NCI-H2196 (cell line): ENCODE data around the gene UBASH3A.

Experiments used
- DNase-seq: peaks from one replicate; lab custom pipeline; 2025; ENCODE audit not compliant: unreplicated experiment; lab: John Stamatoyannopoulos, UW

Gene UBASH3A, protein sequence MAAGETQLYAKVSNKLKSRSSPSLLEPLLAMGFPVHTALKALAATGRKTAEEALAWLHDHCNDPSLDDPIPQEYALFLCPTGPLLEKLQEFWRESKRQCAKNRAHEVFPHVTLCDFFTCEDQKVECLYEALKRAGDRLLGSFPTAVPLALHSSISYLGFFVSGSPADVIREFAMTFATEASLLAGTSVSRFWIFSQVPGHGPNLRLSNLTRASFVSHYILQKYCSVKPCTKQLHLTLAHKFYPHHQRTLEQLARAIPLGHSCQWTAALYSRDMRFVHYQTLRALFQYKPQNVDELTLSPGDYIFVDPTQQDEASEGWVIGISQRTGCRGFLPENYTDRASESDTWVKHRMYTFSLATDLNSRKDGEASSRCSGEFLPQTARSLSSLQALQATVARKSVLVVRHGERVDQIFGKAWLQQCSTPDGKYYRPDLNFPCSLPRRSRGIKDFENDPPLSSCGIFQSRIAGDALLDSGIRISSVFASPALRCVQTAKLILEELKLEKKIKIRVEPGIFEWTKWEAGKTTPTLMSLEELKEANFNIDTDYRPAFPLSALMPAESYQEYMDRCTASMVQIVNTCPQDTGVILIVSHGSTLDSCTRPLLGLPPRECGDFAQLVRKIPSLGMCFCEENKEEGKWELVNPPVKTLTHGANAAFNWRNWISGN

DNA sequence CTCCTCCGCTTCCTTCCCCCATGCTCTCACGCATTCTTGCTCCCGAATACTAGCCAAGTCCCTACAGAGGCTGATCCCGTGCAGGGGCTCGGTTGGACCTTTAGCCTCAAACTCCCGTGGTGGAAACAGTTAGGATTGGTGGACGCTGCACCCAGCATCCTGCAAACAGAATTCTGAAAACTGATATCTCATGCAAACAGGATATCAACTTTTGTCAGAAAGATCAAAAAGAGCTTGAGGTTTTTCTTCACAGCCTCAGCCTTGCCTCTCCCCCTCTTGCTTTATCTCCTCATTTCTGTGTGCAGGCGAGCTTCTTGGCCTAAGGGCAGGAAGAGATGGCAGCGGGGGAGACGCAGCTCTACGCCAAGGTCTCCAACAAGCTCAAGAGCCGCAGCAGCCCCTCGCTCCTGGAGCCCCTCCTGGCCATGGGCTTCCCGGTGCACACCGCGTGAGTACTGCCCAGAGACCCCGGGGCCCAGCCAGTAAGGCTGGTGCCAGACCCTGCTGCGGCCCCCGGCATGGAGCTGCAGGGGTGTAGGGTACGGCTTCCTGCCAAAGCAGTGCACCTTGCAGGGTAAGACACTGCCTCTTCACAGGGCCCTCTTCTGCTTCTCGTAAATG is at the start of gene UBASH3A:
Gene UBASH3A, plus strand, starts transcription at position 292 of the 621 bp plus-strand sequence. Its CDS starts 44 bp downstream, at position 336.
- DNase-seq = no peak

DNA sequence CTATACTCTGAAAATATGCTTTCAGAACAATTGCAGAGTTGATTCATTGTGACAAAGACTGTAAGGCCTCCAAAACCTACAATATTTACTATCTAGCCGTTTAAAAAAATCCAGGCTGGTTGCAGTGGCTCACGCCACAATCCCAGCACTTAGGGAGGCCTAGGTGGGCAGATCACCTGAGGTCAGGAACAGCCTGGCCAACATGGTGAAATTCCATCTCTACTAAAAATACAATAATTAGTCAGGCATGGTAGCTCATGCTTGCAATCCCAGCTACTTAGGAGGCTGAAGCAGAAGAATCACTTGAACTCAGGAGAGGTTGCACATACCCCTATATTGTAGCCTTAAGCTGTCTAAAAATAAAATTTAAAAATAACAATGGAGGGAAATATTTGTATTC is 47.7 kb upstream of the UBASH3A start:
- DNase-seq = no peak

DNA sequence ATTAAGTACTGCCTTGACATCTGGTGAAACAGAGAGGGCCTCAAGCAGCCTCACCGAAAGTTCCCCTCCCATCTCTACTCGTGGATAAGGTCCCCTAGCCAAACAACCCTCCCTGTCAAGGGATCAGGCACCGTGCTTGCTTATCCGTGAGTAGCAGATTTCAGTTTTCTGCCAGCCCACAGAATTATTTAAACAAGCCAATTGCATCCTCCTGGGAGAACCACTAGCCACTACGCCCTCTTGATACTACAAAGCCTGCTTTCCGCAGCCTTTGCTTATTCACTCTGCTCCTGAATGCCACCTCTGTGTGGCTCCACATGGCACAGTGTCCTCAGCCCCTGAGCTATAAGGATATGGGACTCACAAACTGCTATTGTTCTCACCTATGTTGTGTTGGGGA is 47.1 kb upstream of the UBASH3A start:
- DNase-seq = no peak

DNA sequence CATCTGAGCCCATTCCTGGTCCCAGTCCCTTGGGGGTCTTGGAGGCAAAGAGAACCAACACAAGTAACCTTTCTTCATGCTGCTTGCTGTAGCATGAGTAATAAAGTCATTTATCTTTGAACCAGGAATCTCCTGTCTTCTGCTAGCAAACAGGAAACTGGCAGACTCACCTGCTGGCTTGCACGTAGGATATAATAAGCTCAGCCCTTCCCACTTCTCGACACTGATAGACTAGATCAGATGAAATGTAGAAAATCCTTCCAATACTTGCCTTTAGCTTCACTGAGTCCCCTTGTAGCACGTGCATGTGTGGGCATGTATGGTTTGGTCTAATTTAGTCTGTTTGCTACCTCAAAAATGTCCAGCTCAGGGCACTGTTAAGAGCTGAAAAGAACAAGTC is 46.4 kb upstream of the UBASH3A start:
- no peak for DNase-seq

- no peak for DNase-seq
Measured at GRCh38 chr21:42358261-42358660, 45.4 kb upstream of the UBASH3A start.

DNA sequence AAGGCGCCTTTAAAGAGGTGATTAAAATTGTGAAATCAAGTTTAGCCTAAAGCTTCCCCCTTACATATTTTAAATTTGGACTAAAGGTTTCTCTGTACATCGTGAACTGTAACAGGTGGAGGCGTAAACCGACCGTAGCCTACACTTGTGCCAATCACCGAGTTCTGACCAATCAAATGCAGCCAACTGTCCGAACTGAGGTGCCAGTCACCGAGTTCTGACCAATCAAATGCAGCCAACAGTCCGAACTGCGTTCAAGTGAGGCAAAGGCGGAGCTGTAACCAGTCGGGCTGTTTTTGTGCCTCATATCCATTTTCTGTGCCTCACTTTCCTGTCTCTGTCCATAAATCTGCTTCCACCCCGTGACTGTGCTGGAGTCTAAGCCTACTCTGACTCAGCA is 44.8 kb upstream of the UBASH3A start:
- DNase-seq = no peak

DNA sequence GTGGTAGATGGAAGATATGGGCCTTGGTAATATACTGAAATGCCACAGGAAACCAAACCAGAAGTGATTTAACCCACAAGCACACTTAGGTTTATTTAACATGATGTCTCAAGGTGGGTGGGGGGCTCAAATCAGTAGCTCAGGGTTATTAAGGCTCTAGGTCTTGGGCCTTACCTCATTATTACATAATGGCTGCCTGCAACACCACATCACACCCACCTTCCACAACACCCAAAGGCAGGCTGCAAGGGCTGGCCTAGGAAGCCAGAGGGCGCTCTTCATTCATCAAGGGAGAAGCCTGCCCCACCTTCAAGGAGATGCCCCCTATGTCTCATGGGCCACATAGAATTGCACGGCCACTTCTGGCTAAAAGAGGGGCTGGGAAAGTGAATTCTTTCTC is 43.4 kb upstream of the UBASH3A start:
- no peak for DNase-seq

- DNase-seq = no peak
Measured at GRCh38 chr21:42361286-42361685, 42.4 kb upstream of the UBASH3A start.

GRCh38 chr21:42362198-42362597 is 41.5 kb upstream of the UBASH3A start:
- no peak for DNase-seq

DNA sequence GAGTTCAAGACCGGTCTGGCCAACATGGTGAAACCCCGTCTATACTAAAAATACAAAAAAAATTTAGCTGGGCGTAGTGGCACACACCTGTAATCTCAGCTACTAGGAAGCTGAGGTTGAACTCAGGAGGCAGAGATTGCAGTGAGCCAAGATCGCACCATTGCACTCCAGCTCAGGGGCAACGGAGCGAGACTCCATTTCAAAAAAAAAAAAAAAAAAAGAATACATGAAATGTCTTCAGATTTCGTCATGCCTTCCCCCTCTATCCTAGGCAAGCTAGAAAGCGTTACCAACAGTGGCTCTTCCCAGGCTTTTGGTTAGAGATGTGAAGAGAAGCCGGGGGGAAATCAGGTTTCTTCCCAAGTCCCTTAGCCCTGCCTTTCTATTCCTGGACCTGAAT is 41.0 kb upstream of the UBASH3A start:
- no peak for DNase-seq

- no peak for DNase-seq
Measured at GRCh38 chr21:42363312-42363711, 40.4 kb upstream of the UBASH3A start.

GRCh38 chr21:42364304-42364865 is 39.3 kb upstream of the UBASH3A start:
- DNase-seq = no peak

DNA sequence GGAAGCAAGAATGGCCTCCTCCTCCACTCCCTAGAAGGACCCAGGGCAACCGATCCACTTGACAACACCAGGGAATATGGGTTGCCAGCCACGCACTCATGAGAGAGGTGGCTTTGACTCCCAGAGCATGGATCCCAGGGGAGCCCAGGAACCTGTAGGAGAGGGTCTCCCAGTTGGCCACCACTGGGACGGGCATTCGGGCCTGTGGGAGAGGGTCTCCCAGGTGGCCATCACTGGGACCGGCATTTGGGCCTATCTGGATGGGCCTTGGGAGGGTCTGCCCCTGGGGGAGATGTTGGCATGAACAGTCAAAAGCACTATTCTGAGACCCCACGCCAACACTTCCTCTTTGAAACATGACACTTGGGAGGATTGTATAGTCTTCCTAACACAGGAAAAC is 37.9 kb upstream of the UBASH3A start:
- no peak for DNase-seq

GRCh38 chr21:42366292-42367010 is 37.3 kb upstream of the UBASH3A start, which contains the start of gene TFF1:
TSS of gene TFF1 (minus strand) at chr21:42366535. CDS start at chr21:42366495, 40 bp downstream.
- no peak for DNase-seq

- DNase-seq = no peak
Measured at GRCh38 chr21:42367367-42368165, 36.1 kb upstream of the UBASH3A start.

DNA sequence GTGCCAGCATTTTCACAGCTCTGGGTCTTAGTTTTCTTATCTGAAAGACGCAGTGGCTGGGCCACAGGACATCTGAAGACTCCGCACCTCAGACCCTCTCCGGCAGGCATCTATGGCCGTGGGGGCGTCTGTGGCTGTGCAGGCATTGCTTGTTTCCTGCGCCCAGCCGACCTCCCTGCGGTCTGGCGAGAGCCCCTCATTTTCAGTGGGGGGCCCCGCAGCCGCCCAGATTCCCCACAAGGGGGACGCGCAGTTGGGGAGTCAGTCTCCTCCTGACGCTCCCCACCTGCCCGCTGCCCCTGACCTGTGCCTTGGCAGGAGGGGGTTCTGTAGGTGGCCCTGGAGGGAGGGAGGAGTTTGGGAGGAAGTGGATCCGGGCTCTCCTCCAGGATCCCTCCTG is 33.9 kb upstream of the UBASH3A start:
- no peak for DNase-seq

GRCh38 chr21:42370894-42371654 is 32.6 kb upstream of the UBASH3A start:
- DNase-seq = no peak

DNA sequence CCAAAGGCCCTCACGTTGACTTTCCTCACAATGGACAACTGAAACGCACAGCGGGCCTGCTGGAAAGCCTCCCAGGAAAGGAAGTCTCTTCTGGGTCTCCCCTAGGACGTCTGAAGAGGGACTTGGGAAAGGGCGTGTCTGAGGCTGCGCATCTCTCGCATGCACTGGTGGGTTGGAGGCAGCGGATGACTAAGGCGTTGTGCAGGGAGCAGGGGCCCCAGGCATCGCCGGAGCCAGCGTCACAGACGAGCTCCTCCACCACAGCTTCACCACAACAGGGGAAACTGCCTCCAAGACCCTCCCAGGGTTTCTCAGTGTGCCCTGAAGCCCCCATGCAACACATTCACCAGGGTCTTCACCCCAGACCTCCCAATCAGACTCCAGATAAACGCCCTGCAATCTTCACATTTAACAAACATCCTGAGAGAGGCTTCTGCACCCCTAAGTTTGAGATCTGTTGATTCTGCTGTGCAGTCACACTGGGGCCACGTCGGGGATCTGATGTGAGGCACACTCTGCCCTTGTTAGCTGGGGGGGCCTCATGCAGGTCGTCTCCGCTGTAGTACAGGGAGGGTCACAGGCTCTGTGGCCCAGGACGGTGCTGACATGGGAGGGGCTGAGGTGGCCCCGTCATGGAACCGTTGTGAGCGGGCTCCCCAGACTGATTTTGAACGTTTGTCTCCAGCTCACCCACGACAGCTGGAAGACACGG is 30.4 kb upstream of the UBASH3A start:
- no peak for DNase-seq

DNA sequence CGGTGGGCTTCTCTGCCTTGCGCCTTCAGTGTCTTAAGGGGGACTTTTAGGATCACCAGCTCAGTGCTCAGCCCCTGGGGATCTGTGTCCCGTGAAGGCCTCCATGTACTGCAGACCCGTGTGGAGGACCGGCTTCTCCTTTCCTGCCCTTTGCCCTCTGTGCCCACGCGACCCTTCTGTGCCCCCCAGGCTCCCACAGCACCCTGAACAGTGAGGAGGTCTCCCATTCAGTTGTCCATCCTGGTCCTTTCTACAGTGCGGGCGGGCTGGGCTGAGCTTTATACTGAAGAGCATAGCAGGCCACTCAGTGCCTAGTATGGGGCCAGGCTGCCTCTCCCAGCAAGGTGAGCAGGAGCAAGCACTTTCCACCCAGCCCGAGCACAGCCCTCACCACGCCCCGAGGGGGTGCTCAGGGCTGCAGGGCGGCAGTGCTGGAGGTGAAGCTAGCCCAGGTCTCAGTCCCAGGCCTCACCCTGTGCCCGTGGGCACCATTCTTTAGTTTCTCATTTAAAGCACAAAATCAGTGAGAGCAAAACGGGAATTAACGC is 29.7 kb upstream of the UBASH3A start:
- DNase-seq = no peak
